Keratinocyte (primary cell): ENCODE results near the gene EIF4G1.

Source experiments
- EZH2 ChIP-seq: IDR thresholded peaks from one replicate; pipeline ENCODE4 v1.6.1; 2012; ENCODE audit warnings: inconsistent platforms, mild to moderate bottlenecking, low read length, moderate library complexity
- TF ChIP-seq, protein P1 (sequence below), 3 experiments: IDR thresholded peaks in 1 of 3; conservative IDR thresholded peaks in 1 of 3; optimal IDR thresholded peaks in 1 of 3; 2 replicates in 2 of 3; 3 replicates in 1 of 3; pipeline versions ENCODE3 to v1.5.1; 2011; ENCODE audit warnings: low read length in 3 of 3, mild to moderate bottlenecking in 3 of 3, moderate library complexity in 2 of 3, control low read depth in 1 of 3, inconsistent platforms in 1 of 3; ENCODE audit not compliant: insufficient read depth in 2 of 3; ENCODE audit errors: extremely low read depth in 1 of 3

DNA sequence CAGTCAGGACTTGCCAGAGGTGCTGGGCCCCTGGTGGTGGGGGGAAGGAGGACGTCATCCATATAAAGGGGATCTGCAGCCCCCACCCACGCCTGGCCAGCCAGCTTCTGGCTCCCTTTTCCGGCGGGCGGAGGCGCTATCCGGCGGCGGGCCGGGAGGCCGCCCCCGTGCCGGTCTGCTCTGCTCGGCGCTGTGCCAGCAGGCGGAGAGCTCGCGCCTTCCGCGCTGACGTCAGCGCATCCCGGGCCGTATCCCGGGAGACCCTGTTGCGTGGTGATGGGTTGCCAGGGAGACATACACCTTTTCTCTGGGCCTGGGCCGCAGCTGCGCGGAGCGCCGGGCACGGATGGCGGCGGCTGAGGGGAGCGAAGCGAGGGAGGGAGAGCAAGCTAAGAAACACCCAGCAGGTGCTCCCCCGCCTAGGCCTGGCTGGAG, 24.1 kb downstream of the EIF4G1 start:
- TF ChIP-seq, protein P1, sequence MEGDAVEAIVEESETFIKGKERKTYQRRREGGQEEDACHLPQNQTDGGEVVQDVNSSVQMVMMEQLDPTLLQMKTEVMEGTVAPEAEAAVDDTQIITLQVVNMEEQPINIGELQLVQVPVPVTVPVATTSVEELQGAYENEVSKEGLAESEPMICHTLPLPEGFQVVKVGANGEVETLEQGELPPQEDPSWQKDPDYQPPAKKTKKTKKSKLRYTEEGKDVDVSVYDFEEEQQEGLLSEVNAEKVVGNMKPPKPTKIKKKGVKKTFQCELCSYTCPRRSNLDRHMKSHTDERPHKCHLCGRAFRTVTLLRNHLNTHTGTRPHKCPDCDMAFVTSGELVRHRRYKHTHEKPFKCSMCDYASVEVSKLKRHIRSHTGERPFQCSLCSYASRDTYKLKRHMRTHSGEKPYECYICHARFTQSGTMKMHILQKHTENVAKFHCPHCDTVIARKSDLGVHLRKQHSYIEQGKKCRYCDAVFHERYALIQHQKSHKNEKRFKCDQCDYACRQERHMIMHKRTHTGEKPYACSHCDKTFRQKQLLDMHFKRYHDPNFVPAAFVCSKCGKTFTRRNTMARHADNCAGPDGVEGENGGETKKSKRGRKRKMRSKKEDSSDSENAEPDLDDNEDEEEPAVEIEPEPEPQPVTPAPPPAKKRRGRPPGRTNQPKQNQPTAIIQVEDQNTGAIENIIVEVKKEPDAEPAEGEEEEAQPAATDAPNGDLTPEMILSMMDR (optimal IDR thresholded peaks at IDR 0.05 in 1 of 3, IDR thresholded peaks at IDR 0.05 in 1 of 3, conservative IDR thresholded peaks at IDR 0.05 in 1 of 3; ENCODE audit: extremely low read depth in 1 of 3, insufficient read depth in 2 of 3, low read length in 3 of 3) = peak in 1 of 3 experiments; percentile 6
- no peak for TF ChIP-seq EZH2
